ENCODE data around the gene RNF223.
"Not testable (repeated sequence)": the region's sequence is repeated elsewhere in the genome, so short reads cannot be mapped to it uniquely, and the experiment has no call there.

The RNF223 gene

DNA sequence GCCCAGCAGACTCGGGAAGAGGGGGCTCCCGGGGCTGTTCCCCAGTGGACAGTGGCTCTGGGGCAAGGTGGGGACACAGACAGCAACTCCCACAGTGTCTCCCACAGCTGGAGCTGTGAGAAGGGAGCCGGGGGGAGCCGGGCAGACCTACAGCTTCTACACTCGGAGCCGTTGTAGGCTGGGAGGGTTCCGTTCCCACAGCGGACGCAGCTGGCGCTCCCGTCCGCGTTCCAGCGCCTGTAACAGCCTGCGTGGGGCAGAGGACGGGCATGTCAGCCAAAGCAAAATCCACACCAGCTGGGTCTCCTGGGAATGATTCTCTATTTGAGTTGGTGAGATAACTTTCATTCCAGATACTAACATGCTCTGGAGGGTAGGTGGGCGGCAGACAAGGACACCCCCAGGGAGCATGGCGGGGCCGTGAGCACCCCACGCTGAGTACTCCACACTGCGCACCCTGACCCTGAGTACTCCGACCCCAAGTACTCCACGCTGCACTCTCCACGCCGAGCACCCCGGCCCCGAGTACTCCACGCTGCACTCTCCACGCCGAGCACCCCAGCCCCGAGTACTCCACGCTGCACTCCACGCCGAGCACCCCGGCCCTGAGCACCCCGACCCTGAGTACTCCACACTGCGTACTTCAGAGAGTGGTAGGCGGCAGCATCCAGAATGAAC, 13.4 kb upstream of the RNF223 start:
- no peak for DNase-seq (ENCODE audit: low read depth)

GRCh38 chr1:1086911-1087341, 12.8 kb upstream of the RNF223 start:
- no peak for DNase-seq (ENCODE audit: low read depth)

DNA sequence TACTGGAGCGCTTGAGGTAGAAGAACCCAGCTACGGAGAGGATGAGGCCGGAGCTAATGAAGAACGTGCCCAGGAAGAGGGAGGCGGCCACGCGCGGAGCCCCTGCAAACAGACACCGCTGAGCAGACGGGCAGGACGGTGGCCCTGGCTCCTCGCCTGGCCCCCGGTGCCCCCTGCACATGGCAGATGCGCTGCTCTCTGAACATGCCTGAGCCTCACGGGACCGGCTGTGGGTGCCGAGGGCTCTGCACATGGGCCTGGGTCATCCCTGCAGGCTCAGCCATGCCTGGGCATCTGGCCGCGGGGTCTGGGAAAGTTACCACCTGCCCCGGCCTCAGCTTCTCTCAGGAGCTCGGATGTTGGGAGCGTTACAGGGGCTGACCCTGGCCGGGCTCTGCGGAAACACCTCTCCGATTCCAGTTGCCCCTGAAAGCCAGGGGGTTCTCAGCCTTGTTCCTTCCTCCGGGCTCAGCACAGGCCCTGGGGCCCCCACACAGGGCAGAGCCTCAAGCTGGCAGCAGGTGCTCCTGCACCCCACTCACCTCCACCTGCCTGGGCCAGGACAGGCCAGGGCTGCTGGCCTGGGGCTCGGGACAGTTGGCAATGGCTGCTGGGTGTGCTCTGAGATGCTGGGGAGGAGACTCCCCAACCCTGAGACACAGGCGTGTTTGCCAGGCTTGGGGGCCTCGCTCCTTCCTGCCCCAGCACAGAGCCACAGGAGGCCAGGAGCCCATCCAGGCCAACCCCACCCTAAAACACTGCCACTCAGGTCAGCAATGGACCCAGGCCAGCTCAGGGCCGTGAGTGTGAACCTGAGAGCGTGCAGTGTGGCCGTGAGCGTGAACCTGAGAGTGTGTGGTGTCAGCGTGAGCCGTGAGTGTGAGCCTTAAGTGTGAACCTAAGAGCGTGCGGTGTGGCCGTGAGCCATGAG, 12.1 kb upstream of the RNF223 start:
- DNase-seq (ENCODE audit: low read depth): no peak

DNA sequence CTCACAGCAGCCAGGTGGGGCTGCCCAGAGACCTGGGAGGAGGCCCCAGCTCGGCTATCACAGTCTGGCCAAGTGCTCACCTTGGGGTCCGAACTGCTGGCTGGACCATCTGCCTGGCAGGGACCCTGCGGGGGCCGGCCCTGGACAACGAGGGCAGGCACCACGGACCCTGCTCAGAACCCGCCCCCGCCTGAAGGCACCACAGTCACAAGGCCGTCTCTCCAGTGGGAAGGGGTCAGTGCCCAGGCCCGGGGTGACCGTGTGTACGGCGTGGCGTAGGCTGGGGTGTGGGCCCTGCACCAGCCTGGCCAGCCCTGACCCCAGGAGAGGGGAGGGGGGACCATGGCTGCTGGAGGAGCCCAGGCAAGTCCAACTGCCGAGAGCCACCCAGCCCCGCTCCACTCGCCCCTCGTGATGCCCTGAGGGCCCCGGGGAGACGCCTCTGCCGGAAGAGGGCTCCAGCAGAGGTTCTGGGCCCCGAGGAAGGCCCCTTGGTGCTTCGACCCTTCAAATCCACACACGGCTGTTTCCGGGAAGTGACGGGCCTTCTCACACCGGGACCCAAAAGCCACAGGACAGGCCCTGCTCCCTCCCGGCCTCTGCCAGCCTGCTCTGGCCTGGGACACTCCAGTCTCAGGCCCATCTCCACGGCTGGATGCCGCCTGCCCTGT, 11.2 kb upstream of the RNF223 start:
- no peak for DNase-seq (ENCODE audit: low read depth)

DNA sequence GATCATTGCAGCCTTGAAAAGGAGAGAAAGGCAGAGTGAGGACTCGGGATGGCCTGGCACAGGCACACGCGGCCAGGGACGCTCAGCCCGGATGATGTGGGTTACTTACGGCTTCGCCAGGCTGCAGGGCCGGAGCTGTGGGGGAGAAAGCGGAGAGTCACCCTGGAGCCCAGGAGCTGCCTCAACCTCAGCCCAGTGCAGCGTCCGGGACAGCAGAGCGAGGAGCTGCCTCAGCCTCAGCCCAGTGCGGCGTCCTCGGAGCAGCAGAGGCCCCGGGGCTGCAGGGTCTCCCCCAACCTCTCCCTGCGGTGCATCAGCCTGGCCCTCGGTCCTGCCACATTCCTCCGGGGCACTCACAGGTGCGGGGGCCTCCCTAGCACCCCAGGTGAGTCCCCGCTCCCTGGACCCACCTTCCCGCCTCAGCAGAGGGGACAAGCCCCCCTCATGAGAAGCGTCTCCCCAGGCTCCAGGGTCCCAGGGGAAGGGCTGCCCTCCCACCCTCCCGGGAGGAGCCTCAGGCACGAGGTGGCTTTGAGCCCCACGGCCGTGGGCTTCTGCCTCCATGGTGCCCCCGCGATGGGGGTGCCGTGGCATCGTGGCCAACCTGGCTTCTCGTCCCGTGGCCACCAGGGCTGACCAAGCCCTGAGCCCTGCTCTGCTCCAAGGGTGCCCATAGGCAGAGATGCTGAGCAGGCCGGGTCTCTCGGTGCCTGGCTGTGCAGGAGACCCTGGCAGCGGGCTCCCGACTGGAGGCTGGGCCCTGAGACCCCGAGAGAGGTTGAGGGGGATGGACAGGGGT, 10.5 kb upstream of the RNF223 start:
- DNase-seq (ENCODE audit: low read depth): no peak

DNA sequence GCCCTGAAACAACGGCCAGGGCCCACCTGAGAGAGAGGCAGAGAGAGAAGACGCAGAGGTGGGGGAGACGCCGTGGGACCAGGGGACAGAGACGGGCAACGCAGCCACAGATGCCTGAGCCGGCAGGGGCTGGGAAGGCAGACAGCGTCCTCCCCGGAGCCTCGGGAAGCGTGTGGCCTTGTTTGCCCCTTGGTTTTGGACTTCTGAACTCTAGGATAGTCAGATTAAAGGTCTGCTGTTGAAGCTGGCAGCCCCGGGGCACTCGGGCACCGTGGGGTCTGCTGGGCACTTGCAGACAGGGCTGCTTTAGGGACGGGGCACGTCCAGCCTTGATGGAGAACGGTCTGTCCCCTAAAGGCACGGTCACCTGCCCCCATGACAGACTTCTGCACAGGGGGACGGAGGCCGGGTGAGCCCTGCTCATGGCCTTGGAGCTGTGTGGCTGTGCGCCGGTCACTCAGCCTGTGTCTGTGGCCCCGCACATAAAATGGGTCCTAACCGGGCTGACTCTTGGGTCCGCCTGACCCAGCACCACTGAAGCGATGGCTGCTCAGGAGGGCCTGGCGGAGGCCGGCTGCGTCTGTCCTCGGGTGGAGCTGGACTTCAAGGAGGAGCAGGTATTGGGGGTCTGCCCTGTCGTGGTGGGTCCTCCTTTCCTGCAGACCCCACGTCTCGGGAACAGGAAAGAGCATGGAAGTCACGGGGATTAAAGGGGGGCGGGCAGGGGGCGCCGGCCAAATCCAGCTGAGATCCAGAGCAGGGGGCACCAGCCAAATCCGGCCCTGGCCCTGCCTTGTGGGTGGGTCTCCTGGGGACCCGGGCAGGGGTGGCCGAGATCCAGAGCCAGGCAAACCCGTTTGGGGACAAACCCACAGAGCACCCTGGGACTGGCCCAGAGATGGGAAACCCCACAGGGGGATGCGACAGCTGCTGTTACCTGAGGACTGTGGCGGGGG, 9.6 kb upstream of the RNF223 start:
- no peak for DNase-seq (ENCODE audit: low read depth)

DNA sequence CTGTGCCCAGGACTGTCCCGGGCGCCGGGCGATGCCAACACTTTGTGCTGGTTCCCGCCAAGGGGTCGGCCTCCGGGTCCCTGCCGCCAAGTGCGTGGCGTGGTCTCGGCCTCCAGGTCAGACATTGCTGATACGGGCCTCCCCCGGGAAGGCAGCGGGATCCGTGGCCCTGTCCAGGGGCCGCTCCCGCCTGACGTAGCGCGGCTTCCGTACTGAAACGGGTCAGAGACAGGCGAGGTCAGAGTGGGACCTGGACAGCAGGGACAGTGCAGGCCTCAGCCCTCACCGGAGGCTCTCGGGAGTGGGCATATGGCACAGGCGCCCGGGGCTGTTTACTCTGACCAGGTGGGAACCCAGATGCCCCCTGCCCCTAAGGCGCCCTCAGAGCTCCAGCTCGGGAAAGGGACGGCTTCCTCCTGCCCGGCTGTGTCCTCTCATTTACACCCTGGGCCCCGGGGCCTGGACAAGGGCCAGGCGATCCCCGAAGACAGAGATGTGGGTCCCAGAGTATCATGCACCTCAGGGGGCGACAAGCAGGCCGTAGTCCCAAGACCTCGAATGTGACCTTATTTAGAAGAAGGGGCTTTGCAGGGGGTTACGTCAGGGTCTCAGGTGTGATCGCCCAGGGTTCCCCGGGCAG, 8.8 kb upstream of the RNF223 start:
- no peak for DNase-seq (ENCODE audit: low read depth)

- DNase-seq (ENCODE audit: low read depth): no peak
Observed at GRCh38 chr1:1082239-1082775, 8.2 kb upstream of the RNF223 start.

GRCh38 chr1:1081311-1082238, 7.5 kb upstream of the RNF223 start:
- no peak for DNase-seq (ENCODE audit: low read depth)

GRCh38 chr1:1080951-1081310, 6.8 kb upstream of the RNF223 start:
- DNase-seq (ENCODE audit: low read depth): no peak

DNA sequence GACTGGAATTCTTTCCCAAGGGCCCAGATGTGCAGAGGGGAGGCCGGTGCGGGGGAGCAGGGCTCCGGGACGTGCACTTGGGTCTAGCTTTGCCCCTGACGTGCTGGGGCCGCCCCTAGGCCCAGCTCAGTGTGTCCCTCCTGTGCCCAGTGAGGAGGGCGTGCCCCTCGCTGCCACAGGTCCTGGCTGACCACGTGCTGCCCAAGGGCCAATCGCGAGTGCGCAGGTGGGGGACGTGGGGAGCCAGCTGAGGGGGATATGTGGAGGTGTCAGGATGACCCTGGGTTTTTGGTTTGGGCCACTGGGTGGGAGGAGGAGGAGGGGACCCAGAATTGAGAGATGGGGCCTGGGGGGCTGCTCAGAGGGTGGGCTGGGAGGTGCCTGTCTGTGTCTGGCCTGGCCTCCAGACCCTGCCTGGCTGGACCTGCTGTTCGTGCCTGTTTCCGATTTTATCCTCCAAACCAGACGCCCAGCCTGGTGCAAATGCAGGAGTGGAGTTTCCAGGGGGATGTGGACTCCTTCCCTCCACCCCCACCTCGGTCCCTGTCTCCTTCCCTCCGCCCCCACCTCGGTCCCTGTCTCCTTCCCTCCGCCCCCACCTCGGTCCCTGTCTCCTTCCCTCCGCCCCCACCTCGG, 6.1 kb upstream of the RNF223 start:
- no peak for DNase-seq (ENCODE audit: low read depth)

GRCh38 chr1:1079408-1080121, 5.5 kb upstream of the RNF223 start:
- no peak for DNase-seq (ENCODE audit: low read depth)

DNA sequence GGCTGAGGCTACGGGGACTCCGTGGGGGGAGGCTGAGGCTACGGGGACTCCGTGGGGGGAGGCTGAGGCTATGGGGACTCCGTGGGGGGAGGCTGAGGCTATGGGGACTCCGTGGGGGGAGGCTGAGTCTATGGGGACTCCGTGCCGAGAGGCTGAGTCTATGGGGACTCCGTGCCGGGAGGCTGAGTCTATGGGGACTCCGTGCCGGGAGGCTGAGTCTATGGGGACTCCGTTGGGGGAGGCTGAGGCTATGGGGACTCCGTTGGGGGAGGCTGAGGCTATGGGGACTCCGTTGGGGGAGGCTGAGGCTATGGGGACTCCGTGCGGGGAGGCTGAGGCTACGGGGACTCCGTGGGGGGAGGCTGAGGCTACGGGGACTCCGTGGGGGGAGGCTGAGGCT, 3.3 kb upstream of the RNF223 start:
- not testable (repeated sequence) for DNase-seq (ENCODE audit: low read depth)

- DNase-seq (ENCODE audit: low read depth): no peak
Observed at GRCh38 chr1:1075148-1075935, 1.2 kb upstream of the RNF223 start.

DNA sequence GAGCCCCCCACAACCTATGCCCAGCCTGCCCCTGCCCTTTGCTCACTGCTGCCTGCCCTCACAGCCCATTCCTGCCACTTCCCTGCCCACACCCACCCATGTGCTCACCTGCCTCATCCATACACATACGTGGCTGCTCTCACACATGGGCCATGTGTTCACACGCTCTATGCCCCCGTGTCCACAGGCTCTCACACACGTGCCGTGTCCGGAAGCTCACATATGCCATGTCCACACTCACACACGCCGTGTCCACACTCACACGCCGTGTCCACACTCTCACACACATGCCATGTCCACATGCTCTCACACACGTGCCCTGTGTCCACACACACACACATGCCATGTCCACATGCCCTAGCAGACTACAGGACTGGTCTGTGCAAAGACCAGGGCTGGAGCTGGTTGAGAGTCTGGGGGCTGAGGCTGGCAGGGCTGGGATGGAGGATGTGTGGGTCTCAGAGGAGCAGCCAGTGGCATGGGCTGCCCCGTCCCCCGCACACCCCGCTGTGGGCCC, 583 bp upstream of the RNF223 start:
- no peak for DNase-seq (ENCODE audit: low read depth)

DNA sequence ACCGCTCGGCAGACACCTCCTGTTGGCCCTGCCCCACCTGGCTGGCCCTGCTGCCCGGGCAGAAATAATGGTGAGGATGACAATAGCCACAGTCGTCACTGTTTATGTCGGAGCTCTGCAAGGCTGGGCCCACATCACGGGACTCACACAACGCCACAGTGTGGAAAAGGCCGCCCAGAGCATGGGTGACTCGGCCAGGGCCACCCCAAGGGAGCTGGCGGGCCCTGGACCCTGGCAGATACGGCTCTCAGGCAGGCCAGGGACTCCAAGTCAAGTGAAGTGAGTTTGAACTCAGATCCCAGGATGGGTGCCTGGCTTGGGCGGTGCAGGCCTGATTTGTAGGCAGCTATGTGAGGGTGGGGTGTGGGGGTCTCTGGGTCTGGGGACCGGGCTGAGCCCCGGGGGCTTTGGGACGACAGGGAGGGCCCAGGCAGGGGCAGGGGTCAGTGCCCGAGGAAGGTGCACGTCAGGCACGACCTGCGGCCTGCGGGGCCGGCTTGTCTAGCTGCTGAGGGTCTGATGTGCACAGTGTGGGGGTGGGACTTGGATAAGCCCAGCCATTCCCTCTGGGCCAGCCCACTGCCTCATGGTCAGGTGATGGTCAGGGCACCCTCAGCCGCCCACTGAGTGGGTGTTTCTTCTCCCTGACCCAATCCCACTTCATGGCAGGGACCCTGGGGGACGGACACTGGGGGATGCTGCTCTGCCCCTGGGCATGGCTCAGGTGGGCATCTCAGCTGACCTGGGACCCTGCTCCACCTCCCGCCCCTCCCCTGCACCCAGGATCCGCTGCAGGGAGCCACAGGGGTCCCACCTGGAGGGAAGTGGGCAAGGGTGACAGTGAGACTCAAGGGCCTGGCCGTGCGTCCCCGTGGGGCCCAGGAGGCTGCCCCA, 1.0 kb downstream of the RNF223 start:
- DNase-seq (ENCODE audit: low read depth): no peak

Data from stimulated activated CD8-positive, alpha-beta memory T cell treated with anti-CD3 and anti-CD28 coated beads, Interleukin-15, amount 100 ng/mL, for 24 hours (primary cell).